HG03045 (cell line): ENCODE measurements around the gene CAPN14.

Experiments
- ATAC-seq: cut with Tn5 transposase; IDR thresholded peaks from one replicate; pipeline ENCODE4 v1.9.1; 2021; ENCODE audit warnings: mild to moderate bottlenecking, moderate library complexity; ENCODE audit not compliant: unreplicated experiment

CAPN14 gene

GRCh38 chr2:31217465-31218200 lies at the start of gene CAPN14:
TSS of gene CAPN14 (minus strand) at chr2:31217515. CDS start at chr2:31205447, 12,068 bp downstream.
- ATAC-seq = no peak

- ATAC-seq = no peak
These were observed 49.5 kb upstream of the CAPN14 start for GRCh38 chr2:31266804-31267203.

DNA sequence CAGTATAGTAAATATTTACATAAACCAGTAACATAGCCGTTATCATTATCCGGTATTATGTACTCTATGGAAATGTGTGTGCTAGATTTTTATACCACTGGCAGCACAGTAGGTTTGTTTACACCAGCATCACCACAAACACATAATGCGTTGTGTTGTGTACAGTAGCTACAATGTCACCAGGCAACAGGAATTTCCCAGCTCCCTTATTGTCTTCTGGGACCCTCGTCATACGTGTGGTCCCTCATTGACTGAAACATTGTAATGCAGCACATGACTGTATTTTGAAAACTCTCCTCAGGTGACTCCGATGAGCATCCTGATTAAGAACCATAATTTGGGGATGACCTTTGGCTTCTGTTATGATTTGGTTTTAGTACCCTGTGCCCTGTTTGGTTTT lies 47.9 kb upstream of the CAPN14 start:
- no peak for ATAC-seq

DNA sequence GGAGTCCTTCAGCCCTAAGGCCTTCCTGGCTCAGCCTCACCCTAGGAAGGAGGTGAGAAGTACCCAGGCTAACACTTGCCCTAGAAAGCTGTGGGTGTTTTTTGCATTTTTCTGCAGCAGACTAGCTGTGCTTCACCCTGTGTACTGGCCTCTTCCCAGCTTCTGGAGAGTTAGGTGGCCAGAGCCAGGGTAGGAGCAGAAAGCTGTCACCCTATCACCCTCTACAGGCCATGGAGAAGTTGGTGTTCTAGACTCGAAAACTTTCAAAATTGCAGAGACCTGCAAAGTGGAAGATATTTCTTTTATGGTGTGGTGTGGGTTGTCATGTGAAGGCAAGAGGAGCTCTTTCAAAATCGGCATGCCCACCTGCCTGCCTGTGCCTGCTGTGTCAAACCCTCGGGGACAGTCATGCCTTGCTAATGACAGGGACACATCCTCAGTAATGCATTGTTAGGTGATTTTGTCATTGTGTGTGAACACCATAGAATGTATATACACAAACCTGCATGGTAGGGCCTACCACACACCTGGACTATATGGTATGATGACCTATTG lies 46.4 kb upstream of the CAPN14 start:
- ATAC-seq = no peak

- no peak for ATAC-seq
These were observed 43.6 kb upstream of the CAPN14 start for GRCh38 chr2:31260870-31261269.

- ATAC-seq = no peak
These were observed 41.8 kb upstream of the CAPN14 start for GRCh38 chr2:31259075-31259474.

DNA sequence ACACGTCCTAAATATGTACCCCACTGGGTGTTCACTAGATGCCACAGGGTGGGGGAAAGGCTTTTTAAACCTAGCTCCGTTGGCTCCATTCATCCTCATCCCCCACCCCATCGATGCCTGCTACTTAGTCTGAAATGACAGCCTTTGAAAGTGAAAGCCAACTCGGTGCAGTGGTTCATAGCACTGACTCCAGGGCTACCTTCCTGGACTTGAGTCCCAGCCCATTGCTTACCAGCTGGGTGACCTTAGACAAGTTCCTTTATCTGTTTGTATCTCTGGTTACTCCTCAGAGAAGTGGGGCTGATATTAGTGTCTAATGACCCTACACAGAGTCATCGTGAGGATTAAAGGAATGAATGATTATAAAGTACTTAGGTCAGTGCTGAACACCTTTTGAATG lies 41.0 kb upstream of the CAPN14 start:
- ATAC-seq = peak; percentile 46

DNA sequence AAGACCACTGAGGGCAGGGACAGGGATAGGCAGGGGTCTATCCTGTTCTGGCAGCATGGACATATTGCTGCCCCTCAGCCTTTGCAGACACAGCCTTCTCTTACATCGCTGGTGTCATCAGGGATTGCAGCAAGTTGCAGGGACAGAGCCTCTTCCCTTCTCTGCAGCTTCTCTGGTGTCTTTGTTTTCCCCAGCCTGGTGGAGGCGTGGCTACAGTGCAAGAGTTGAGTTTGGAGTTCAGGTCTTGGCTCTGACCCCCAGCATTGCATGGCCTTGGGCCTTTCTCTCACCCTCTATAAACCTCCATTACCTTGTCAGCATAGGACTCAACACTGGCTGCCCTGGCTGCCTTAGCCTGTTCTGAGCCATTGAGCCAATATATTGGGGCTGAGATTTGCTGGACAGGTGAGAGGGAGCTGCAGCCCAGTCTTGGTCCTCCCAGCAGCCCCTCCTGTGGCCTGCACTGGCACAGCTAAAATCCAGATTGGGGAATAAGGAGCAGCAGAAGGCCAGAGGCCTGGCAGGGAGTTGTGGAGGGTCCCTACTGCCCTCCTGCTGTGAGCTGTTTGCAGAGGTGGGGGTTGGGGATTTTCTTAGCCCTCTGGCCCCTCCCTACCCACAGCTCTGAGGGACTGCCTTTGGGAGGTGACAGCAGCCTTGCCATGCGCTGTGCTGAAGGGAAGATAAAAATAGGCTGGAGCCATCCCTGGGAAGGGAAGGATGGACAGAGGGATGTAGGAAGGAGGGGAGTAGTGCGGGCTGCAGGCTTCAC lies 39.5 kb upstream of the CAPN14 start:
- peak; percentile 12 for ATAC-seq

DNA sequence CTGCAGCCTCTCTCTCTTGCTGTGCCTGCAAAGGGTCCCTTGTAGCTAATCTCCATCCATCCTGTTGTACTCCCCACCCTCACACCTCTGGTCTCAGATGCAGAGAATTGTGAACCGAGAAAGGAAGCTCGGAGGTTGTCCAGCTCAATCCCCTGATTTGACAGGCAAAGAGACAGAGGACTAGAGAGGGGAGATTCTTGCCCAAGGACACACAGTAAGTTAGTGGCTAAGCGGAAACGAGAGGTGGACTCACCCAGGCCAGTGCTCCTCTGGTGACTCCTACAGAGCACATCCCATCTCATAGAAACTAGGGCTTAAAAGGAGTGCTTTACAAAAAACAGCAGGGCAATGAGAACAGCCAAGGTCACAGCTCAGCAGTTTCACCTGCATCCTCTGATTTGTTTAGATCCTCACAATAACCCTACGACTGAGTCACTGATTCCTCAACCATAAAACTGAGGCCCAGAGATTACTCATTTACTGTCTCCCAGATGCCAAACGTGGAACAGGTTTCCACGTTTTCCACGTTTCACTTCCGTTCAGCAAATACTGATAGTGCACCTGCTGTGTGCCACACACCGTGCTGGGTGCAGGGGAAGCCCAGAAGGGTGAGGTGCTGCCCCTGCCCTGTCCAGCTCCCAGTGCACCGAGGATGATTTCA lies 38.7 kb upstream of the CAPN14 start:
- peak; percentile 58 for ATAC-seq

DNA sequence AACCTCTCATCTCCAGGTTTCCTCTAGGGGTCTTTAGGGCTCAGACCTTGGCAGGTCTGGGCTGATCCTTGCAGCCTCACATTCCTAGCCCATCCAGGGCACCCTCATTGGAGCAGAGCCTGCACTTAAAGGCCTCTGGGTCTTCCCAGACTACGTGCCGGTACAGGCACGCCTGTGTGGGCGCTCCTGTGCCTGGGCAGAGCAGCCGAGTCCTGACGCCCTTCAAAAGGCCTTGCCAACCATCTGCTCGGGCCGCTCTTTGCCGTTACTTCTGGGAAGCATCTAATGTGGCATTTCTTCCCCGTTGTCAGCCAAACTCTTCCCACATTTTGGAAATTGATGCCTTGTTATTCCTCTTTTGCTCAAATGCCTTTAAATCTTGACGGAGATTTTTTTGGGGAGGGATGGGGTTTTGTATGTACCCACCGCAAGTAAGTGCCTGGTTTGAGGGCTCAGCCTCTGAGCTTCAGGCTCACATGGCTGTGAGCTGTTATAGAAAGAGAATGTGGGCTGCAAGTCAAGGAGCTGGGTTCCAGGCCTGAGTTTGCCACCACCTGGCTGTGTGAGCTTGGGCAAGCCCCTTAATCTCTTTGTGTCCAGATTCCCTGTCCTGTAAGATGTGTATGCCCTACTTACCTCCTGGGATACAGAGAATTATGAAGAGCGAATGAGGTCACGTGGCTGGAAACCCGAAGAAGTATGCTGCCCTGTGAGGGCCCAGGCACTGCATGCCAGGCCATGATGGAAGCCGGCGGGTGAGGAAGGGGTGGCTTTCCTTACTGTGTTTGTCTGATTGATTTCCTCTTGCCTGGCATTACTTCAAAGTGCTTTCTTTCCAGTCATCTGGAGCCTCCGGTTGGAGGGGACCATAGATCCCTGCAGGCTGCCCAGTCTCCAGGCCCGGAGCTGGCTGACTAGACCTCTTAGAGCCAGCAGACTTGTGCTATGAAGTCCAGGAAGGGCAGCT lies 37.2 kb upstream of the CAPN14 start:
- no peak for ATAC-seq

- ATAC-seq = no peak
These were observed 36.2 kb upstream of the CAPN14 start for GRCh38 chr2:31253356-31254131.

- no peak for ATAC-seq
These were observed 34.5 kb upstream of the CAPN14 start for GRCh38 chr2:31251851-31252250.

GRCh38 chr2:31251018-31251417 lies 33.7 kb upstream of the CAPN14 start:
- ATAC-seq = no peak

GRCh38 chr2:31249009-31249690 lies 31.8 kb upstream of the CAPN14 start:
- ATAC-seq = no peak

DNA sequence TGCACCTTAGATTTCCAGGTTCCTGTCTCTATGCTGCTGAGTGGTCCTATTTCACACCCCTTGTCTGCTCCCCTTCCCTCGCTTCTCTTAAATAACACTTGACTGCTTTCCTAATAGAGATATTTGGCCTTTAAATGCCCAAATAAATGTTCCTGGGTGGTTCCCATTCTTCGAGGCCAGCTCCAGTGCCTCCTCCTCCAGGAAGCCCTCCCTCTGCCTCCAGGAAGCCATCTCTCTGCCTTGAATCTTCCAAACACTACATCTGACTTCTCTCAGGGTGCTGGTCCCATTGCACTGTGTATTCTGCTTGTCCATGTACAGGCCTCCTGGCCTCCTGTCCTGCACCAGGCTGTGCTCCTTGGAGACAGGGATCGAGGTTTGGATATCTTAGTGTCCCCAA lies 30.8 kb upstream of the CAPN14 start:
- no peak for ATAC-seq

DNA sequence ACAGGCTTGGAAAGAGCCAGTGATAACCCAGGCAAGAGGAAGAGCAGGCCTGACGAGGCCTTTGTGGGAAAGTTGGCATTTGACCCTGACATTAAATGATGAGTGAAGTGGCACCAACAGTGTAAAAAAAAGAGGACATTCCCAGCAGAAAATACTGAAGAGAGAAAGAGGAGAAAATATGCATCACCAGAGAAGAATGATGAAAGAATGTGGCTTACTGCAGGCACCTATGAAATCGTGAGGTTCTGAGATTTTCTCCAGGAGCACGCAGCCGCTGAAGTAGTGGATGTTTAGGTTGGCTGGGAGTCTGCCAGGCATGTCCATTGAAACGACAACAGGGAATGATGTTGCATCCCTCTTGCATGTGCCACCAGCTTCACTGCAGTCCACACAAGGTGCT lies 30.4 kb upstream of the CAPN14 start:
- no peak for ATAC-seq

DNA sequence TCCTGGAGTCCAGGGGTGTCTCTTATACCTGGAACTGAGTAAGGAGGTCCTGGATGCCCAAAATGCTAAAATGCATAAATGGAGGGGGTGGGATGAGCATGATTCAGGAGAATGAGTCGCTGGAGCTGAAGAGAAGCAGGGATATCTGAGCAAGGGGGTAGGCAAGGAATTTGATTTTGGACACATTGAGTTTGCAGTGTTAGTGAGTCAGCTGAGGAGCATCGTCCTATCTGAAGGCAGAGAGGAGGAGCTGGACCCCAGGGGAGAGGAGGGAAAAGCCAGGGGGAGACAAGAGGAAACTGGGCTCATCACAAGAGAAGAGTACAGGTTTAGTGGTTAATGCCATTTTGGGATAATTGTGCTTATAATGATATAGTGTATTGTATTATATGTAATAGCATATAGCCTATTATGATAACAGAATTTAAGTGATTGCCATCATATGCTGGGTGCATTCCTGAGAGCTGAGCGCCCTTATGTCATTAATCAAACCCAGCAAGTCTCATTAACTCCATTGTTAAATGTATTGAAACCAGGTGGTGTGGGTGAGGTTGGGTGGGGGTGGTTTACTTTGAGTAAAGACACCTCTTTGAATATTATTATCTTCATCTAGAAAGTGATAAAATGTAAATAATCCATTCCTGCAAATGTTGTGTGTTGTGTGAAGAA lies 29.0 kb upstream of the CAPN14 start:
- no peak for ATAC-seq

- ATAC-seq = no peak
These were observed 26.8 kb upstream of the CAPN14 start for GRCh38 chr2:31244101-31244500.

GRCh38 chr2:31243053-31243452 lies 25.7 kb upstream of the CAPN14 start:
- ATAC-seq = no peak
